GM19468 (cell line): Measurements from ENCODE around the gene GFAP.

Experiments
- ATAC-seq: cut with Tn5 transposase; IDR thresholded peaks from one replicate; pipeline ENCODE4 v1.9.1; 2021; ENCODE audit warnings: mild to moderate bottlenecking, moderate library complexity, moderate number of reproducible peaks; ENCODE audit not compliant: unreplicated experiment; ENCODE audit errors: extremely low read depth

The GFAP gene

GRCh38 chr17:44903012-44903685, 12.2 kb downstream of the GFAP start:
- no peak for ATAC-seq

GRCh38 chr17:44902135-44902760, 13.1 kb downstream of the GFAP start:
- no peak for ATAC-seq

- no peak for ATAC-seq
Measured at GRCh38 chr17:44901411-44901921, 13.8 kb downstream of the GFAP start.

- no peak for ATAC-seq
Measured at GRCh38 chr17:44900894-44901293, 14.4 kb downstream of the GFAP start.

GRCh38 chr17:44899074-44899782, 16.1 kb downstream of the GFAP start, which contains the start of gene EFTUD2:
Gene EFTUD2, minus strand, starts transcription at chr17:44899445. Its CDS starts 4,924 bp downstream, at chr17:44894521.
- ATAC-seq = peak; percentile 38

GRCh38 chr17:44898768-44899073, 16.6 kb downstream of the GFAP start:
- ATAC-seq = no peak

GRCh38 chr17:44894642-44895041, 20.7 kb downstream of the GFAP start:
- ATAC-seq = no peak

- ATAC-seq = no peak
Measured at GRCh38 chr17:44892250-44892649, 23.1 kb downstream of the GFAP start.

- ATAC-seq = no peak
Measured at GRCh38 chr17:44889003-44889402, 26.3 kb downstream of the GFAP start.

GRCh38 chr17:44887971-44888954, 27.0 kb downstream of the GFAP start:
- ATAC-seq = no peak

GRCh38 chr17:44887016-44887415, 28.3 kb downstream of the GFAP start:
- ATAC-seq = no peak

GRCh38 chr17:44884941-44885340, 30.4 kb downstream of the GFAP start:
- ATAC-seq = no peak

- ATAC-seq = no peak
Measured at GRCh38 chr17:44881145-44881544, 34.2 kb downstream of the GFAP start.

GRCh38 chr17:44880062-44880461, 35.2 kb downstream of the GFAP start:
- ATAC-seq = no peak

GRCh38 chr17:44879376-44879775, 35.9 kb downstream of the GFAP start:
- ATAC-seq = no peak

GRCh38 chr17:44878627-44879221, 36.6 kb downstream of the GFAP start:
- no peak for ATAC-seq

- no peak for ATAC-seq
Measured at GRCh38 chr17:44877121-44877520, 38.2 kb downstream of the GFAP start.

GRCh38 chr17:44875761-44876160, 39.5 kb downstream of the GFAP start:
- no peak for ATAC-seq

- no peak for ATAC-seq
Measured at GRCh38 chr17:44872131-44872768, 43.0 kb downstream of the GFAP start.
